Panc1 (cell line): ENCODE measurements around the gene LILRB2. TPM values are rescaled to one million over a fixed set of nuclear protein-coding genes. Genes with fewer than 3 reads are reported as not detected.

Experiments used
- ATAC-seq: fragments of 200-7000 bp; cut with Tn5 transposase; 2 replicates; pipeline ENCODE4 v1.9.1; 2020; ENCODE audit warnings: mild to moderate bottlenecking, moderate library complexity
- BruUV-seq: library from RNA; stranded (reverse); fragments of 400-500 nt; replicated peaks from 2 replicates; lab custom pipeline; 2021; lab: Mats Ljungman, UMichigan
- CTCF ChIA-PET: fragments of 300-600 bp; sonication (Branson Sonifier 250); formaldehyde crosslinking; loops from one replicate; lab custom pipeline; 2022; ENCODE audit warnings: antibody characterized with exemption; lab: Charles Lee
- POLR2A ChIA-PET: fragments of 300-600 bp; sonication (Branson Sonifier 250); formaldehyde crosslinking; loops from one replicate; lab custom pipeline; 2022; ENCODE audit warnings: antibody characterized with exemption; lab: Charles Lee
- DNase-seq: peaks from one replicate; pipeline ENCODE4 v3.0.0-alpha.2; 2010; ENCODE audit warnings: low read depth, low spot score
- H3K27ac ChIP-seq: 2 replicates; pipeline ENCODE4 v1.5.1; 2011; ENCODE audit warnings: mild to moderate bottlenecking, low read length, inconsistent platforms
- H3K27me3 ChIP-seq: fragments of 200-500 bp; sonication (Bioruptor generic); 2 replicates; pipeline ENCODE4 v1.6.0; 2014; ENCODE audit warnings: low read length, inconsistent platforms; ENCODE audit not compliant: control insufficient read depth, insufficient read depth
- H3K36me3 ChIP-seq: fragments of 200-500 bp; sonication (Bioruptor generic); 2 replicates; pipeline ENCODE4 v1.5.1; 2014; ENCODE audit warnings: inconsistent platforms, mild to moderate bottlenecking, low read length, moderate library complexity; ENCODE audit not compliant: control insufficient read depth, insufficient read depth
- H3K4me1 ChIP-seq: 2 replicates; pipeline ENCODE4 v1.5.1; 2011; ENCODE audit warnings: inconsistent platforms, mild to moderate bottlenecking, low read length, moderate library complexity; ENCODE audit not compliant: control insufficient read depth, insufficient read depth
- H3K4me3 ChIP-seq, 2 experiments: 2 replicates each; pipeline ENCODE4 v1.5.1; 2011 to 2012; ENCODE audit warnings: low read depth in 2 of 2, low read length in 2 of 2, mild to moderate bottlenecking in 2 of 2, inconsistent platforms in 1 of 2, moderate library complexity in 1 of 2
- H3K9me3 ChIP-seq: fragments of 200-500 bp; sonication (Bioruptor generic); 2 replicates; pipeline ENCODE4 v1.5.1; 2014; ENCODE audit warnings: low read depth, mild to moderate bottlenecking, inconsistent platforms, low read length, moderate library complexity; ENCODE audit not compliant: control insufficient read depth, insufficient read depth
- POLR2AphosphoS5 ChIP-seq: IDR thresholded peaks from 2 replicates; pipeline ENCODE4 v1.6.1; 2012; ENCODE audit warnings: mild to moderate bottlenecking, low read depth, low read length, moderate library complexity
- SIN3A ChIP-seq: IDR thresholded peaks from 2 replicates; pipeline ENCODE4 v1.6.1; 2012; ENCODE audit warnings: low read depth, mild to moderate bottlenecking, low read length, moderate library complexity, borderline replicate concordance; ENCODE audit not compliant: insufficient read depth
- TCF7L2 ChIP-seq: IDR thresholded peaks from 2 replicates; pipeline ENCODE4 v1.6.1; 2011; ENCODE audit warnings: mild to moderate bottlenecking, low read depth, low read length, inconsistent platforms
- in situ Hi-C: cut with HindIII; loops from 2 replicates; pipeline ENCODE4 v1.10.0; 2016; ENCODE audit warnings: low sequenced_read_pairs, low pct_unique_long_range_greater_than_20kb
- intact Hi-C: fragments of 100-400 bp; cut with micrococcal nuclease; formaldehyde crosslinking; loops from one replicate; pipeline ENCODE4 v1.10.0; 2022; ENCODE audit not compliant: unreplicated experiment
- total RNA-seq: library from RNA; stranded (reverse); gene quantifications from one replicate; pipeline ENCODE4 v1.2.1, GENCODE V29; 2021; ENCODE audit not compliant: unreplicated experiment
- TF ChIP-seq, protein P1 (sequence below): fragments of 450-650 bp; IDR thresholded peaks from 2 replicates; pipeline ENCODE4 v1.5.1; 2017; ENCODE audit warnings: mild to moderate bottlenecking
- TF ChIP-seq, protein P2 (sequence below), 2 experiments: IDR thresholded peaks; 2 replicates each; pipeline ENCODE4 v1.6.1; 2011 to 2012; ENCODE audit warnings: low read depth in 2 of 2, control low read depth in 1 of 2, low read length in 1 of 2, mild to moderate bottlenecking in 1 of 2, moderate library complexity in 1 of 2; ENCODE audit not compliant: insufficient read depth in 1 of 2

LILRB2 gene
- total RNA-seq, 1 experiment from 2014 or later: not detected

DNA sequence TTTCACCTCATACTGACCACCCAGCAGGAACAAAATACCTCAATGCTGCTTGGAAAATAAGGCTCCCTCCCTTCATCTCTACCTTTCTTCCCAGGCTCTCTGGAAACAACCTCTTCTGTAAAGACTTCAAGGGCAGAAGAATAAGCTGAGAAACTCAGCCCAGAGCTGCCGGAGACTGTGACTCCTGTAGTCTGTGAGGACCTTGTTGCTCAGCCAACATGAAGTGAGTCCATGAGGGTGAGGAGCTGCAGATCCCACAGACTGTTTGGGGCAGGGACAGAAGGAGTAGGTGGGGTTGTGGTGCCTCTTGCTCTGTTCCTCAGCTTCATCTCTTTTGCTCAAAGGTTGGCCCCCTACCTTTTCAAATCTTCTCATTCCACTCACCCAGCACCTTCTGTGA lies 24.2 kb upstream of the LILRB2 start:
- DNase-seq: no peak
- ATAC-seq: no peak
- Histone ChIP-seq H3K27ac (no peak overlapping the region), H3K36me3 (no peaks in the 10 kb centered on the region), H3K27me3 (peaks cover 25% of the 10 kb centered on the region), H3K4me1 (no peaks in the 10 kb centered on the region), H3K4me3 (no peak overlapping the region), H3K9me3 (no peaks in the 10 kb centered on the region)
- ChIA-PET POLR2A (interaction anchor here (0.6 kb wide), 1 partner anchor 123 kb away, joined by 9 read pairs; no protein-coding TSS in a partner anchor), CTCF (interaction anchor here (0.5 kb wide), 1 partner anchor 99 kb away, joined by 3 read pairs; no protein-coding TSS in a partner anchor)
- intact Hi-C loops (no loop called here), in situ Hi-C loops (no loop called here)
- no TSS peak for BruUV-seq
- no peak for TF ChIP-seq POLR2AphosphoS5
- TF ChIP-seq, protein P1, sequence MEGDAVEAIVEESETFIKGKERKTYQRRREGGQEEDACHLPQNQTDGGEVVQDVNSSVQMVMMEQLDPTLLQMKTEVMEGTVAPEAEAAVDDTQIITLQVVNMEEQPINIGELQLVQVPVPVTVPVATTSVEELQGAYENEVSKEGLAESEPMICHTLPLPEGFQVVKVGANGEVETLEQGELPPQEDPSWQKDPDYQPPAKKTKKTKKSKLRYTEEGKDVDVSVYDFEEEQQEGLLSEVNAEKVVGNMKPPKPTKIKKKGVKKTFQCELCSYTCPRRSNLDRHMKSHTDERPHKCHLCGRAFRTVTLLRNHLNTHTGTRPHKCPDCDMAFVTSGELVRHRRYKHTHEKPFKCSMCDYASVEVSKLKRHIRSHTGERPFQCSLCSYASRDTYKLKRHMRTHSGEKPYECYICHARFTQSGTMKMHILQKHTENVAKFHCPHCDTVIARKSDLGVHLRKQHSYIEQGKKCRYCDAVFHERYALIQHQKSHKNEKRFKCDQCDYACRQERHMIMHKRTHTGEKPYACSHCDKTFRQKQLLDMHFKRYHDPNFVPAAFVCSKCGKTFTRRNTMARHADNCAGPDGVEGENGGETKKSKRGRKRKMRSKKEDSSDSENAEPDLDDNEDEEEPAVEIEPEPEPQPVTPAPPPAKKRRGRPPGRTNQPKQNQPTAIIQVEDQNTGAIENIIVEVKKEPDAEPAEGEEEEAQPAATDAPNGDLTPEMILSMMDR: no peak
- no peak for TF ChIP-seq TCF7L2
- TF ChIP-seq SIN3A: no peak
- TF ChIP-seq, protein P2, sequence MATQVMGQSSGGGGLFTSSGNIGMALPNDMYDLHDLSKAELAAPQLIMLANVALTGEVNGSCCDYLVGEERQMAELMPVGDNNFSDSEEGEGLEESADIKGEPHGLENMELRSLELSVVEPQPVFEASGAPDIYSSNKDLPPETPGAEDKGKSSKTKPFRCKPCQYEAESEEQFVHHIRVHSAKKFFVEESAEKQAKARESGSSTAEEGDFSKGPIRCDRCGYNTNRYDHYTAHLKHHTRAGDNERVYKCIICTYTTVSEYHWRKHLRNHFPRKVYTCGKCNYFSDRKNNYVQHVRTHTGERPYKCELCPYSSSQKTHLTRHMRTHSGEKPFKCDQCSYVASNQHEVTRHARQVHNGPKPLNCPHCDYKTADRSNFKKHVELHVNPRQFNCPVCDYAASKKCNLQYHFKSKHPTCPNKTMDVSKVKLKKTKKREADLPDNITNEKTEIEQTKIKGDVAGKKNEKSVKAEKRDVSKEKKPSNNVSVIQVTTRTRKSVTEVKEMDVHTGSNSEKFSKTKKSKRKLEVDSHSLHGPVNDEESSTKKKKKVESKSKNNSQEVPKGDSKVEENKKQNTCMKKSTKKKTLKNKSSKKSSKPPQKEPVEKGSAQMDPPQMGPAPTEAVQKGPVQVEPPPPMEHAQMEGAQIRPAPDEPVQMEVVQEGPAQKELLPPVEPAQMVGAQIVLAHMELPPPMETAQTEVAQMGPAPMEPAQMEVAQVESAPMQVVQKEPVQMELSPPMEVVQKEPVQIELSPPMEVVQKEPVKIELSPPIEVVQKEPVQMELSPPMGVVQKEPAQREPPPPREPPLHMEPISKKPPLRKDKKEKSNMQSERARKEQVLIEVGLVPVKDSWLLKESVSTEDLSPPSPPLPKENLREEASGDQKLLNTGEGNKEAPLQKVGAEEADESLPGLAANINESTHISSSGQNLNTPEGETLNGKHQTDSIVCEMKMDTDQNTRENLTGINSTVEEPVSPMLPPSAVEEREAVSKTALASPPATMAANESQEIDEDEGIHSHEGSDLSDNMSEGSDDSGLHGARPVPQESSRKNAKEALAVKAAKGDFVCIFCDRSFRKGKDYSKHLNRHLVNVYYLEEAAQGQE (IDR thresholded peaks at IDR 0.05; ENCODE audit: insufficient read depth in 1 of 2, low read depth in 2 of 2, low read length in 1 of 2): no peak

DNA sequence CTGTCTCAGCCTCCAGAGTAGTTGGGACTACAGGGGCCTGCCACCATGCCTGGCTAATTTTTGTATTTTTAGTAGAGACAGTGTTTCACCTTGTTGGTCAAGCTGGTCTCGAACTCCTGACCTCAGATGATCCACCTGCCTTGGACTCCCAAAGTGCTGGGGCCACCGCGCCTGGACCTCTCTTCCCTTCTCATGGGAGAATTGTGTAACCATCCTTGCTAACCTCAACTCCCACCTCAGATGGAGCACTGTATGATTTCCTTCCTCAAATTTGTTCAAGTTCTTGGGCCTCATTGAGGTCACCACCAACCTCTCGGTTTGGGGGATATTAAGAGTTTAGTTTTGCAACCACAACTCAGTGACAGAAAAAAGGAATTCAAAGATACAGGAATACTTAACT lies 21.3 kb upstream of the LILRB2 start:
- DNase-seq (no peak), ATAC-seq (no peak)
- Histone ChIP-seq H3K4me1 (no peaks in the 10 kb centered on the region), H3K4me3 (no peak overlapping the region), H3K36me3 (no peaks in the 10 kb centered on the region), H3K27ac (no peak overlapping the region), H3K27me3 (peaks cover 29% of the 10 kb centered on the region), H3K9me3 (no peaks in the 10 kb centered on the region)
- POLR2A ChIA-PET: interaction anchor here (0.7 kb wide), 1 partner anchor 77 kb away, joined by 3 read pairs; no protein-coding TSS in a partner anchor
- no peak for TF ChIP-seq TCF7L2
- no peak for TF ChIP-seq SIN3A
- no peak for TF ChIP-seq POLR2AphosphoS5
- TF ChIP-seq, protein P2 (IDR thresholded peaks at IDR 0.05; ENCODE audit: insufficient read depth in 1 of 2, low read depth in 2 of 2, low read length in 1 of 2): no peak
- TF ChIP-seq, protein P1: no peak
- BruUV-seq: no TSS peak
- in situ Hi-C loops (no loop called here), intact Hi-C loops (no loop called here)
- CTCF ChIA-PET: no interaction called here
